HepG2 (cell line): ENCODE data around the gene ASB8. TPM values are rescaled to one million over a fixed set of nuclear protein-coding genes. Genes with fewer than 3 reads are reported as not detected.
A peak's percentile ranks its signal among the peaks of the same experiment; 100 is the strongest.

Experiments
- BRCA1 ChIP-seq: sonication (generic); formaldehyde crosslinking; IDR thresholded peaks from 2 replicates; pipeline ENCODE4 v1.4.0; 2020; ENCODE audit warnings: missing genetic modification reagents
- CREM ChIP-seq, 2 experiments: sonication (generic) in 1 of 2; formaldehyde crosslinking in 1 of 2; IDR thresholded peaks; 2 replicates each; pipeline versions ENCODE4 v1.4.0 to v1.6.1; 2016 to 2020; ENCODE audit warnings: antibody characterized with exemption in 1 of 2, mild to moderate bottlenecking in 1 of 2, missing genetic modification reagents in 1 of 2
- DPF2 ChIP-seq: sonication (generic); formaldehyde crosslinking; IDR thresholded peaks from 2 replicates; pipeline ENCODE4 v1.4.0; 2020; ENCODE audit warnings: mild to moderate bottlenecking, low read depth, missing genetic modification reagents, borderline replicate concordance
- FOXP1 ChIP-seq, 2 experiments: fragments of 450-650 bp in 1 of 2; IDR thresholded peaks; 2 replicates each; pipeline ENCODE4 v1.6.1; 2017 to 2018; ENCODE audit warnings: antibody characterized with exemption in 1 of 2
- GATAD2A ChIP-seq: IDR thresholded peaks from 2 replicates; pipeline ENCODE4 v1.6.1; 2016
- HDAC1 ChIP-seq: sonication (generic); formaldehyde crosslinking; IDR thresholded peaks from 2 replicates; pipeline ENCODE4 v1.5.1; 2020; ENCODE audit warnings: mild to moderate bottlenecking, missing genetic modification reagents
- HDAC6 ChIP-seq: fragments of 200-600 bp; sonication (generic); IDR thresholded peaks from 2 replicates; pipeline ENCODE4 v1.7.0; 2017; ENCODE audit warnings: mild to moderate bottlenecking, antibody characterized with exemption, low read length, low read depth
- HINFP ChIP-seq: sonication (generic); formaldehyde crosslinking; IDR thresholded peaks from 2 replicates; pipeline ENCODE4 v1.4.0; 2020; ENCODE audit warnings: low read depth, mild to moderate bottlenecking, missing genetic modification reagents
- HMG20A ChIP-seq: IDR thresholded peaks from 2 replicates; pipeline ENCODE4 v1.6.1; 2016; ENCODE audit warnings: borderline replicate concordance
- KAT2B ChIP-seq: fragments of 150-350 bp; IDR thresholded peaks from 2 replicates; pipeline ENCODE4 v1.6.1; 2014; ENCODE audit warnings: low read depth, low read length, borderline replicate concordance
- LCORL ChIP-seq, 2 experiments: fragments of 450-650 bp in 1 of 2; sonication (generic) in 1 of 2; formaldehyde crosslinking in 1 of 2; IDR thresholded peaks; 2 replicates each; pipeline versions ENCODE4 v1.5.0 to v1.6.1; 2017 to 2020; ENCODE audit warnings: antibody characterized with exemption in 1 of 2, missing genetic modification reagents in 1 of 2
- MIXL1 ChIP-seq: IDR thresholded peaks from 2 replicates; pipeline ENCODE4 v1.6.1; 2016
- ONECUT2 ChIP-seq: sonication (generic); formaldehyde crosslinking; IDR thresholded peaks from 2 replicates; pipeline ENCODE4 v1.4.0; 2020; ENCODE audit warnings: missing genetic modification reagents
- PAXIP1 ChIP-seq: sonication (generic); formaldehyde crosslinking; conservative IDR thresholded peaks from 2 replicates; pipeline ENCODE4 v1.4.0; 2020; ENCODE audit warnings: mild to moderate bottlenecking, missing genetic modification reagents, moderate library complexity
- PHF21A ChIP-seq: sonication (generic); formaldehyde crosslinking; IDR thresholded peaks from 2 replicates; pipeline ENCODE4 v1.5.0; 2020; ENCODE audit warnings: mild to moderate bottlenecking, missing genetic modification reagents
- PITX1 ChIP-seq: sonication (generic); formaldehyde crosslinking; IDR thresholded peaks from 2 replicates; pipeline ENCODE4 v1.5.1; 2020; ENCODE audit warnings: mild to moderate bottlenecking, missing genetic modification reagents
- SALL1 ChIP-seq: sonication (generic); formaldehyde crosslinking; IDR thresholded peaks from 2 replicates; pipeline ENCODE4 v1.8.0; 2022; ENCODE audit warnings: mild to moderate bottlenecking, missing genetic modification reagents
- SMC3 ChIP-seq: IDR thresholded peaks from 2 replicates; pipeline ENCODE4 v1.6.1; 2011; ENCODE audit warnings: low read length, improper control_type of control experiment
- SNAI1 ChIP-seq: sonication (generic); formaldehyde crosslinking; IDR thresholded peaks from 2 replicates; pipeline ENCODE4 v1.5.0; 2020; ENCODE audit warnings: mild to moderate bottlenecking, missing genetic modification reagents, borderline replicate concordance
- TCF7 ChIP-seq: sonication (generic); IDR thresholded peaks from 2 replicates; pipeline ENCODE4 v1.6.1; 2016; ENCODE audit warnings: antibody characterized with exemption, low read depth
- ZBTB20 ChIP-seq: sonication (generic); formaldehyde crosslinking; IDR thresholded peaks from 2 replicates; pipeline ENCODE4 v1.8.1; 2023; ENCODE audit warnings: missing genetic modification reagents, low read depth, mild to moderate bottlenecking, borderline replicate concordance
- ZBTB43 ChIP-seq: sonication (generic); formaldehyde crosslinking; conservative IDR thresholded peaks from 2 replicates; pipeline ENCODE4 v1.4.0; 2020; ENCODE audit warnings: missing genetic modification reagents
- ZBTB7B ChIP-seq: sonication (generic); formaldehyde crosslinking; IDR thresholded peaks from 2 replicates; pipeline ENCODE4 v1.4.0; 2020; ENCODE audit warnings: missing genetic modification reagents
- ZNF224 ChIP-seq: sonication (generic); formaldehyde crosslinking; IDR thresholded peaks from 2 replicates; pipeline ENCODE4 v1.5.0; 2020; ENCODE audit warnings: mild to moderate bottlenecking, missing genetic modification reagents
- ZNF451 ChIP-seq: sonication (generic); formaldehyde crosslinking; IDR thresholded peaks from 2 replicates; pipeline ENCODE4 v1.5.0; 2020; ENCODE audit warnings: mild to moderate bottlenecking, missing genetic modification reagents
- ZNF644 ChIP-seq: IDR thresholded peaks from 2 replicates; pipeline ENCODE4 v1.6.1; 2016; ENCODE audit warnings: low read depth
- ZNF841 ChIP-seq: sonication (generic); formaldehyde crosslinking; IDR thresholded peaks from 2 replicates; pipeline ENCODE4 v1.8.1; 2023; ENCODE audit warnings: missing genetic modification reagents, borderline replicate concordance
- polyA plus RNA-seq, 8 experiments: library from polyadenylated mRNA; depleted of rRNA in 3 of 8; stranded (reverse) in 7 of 8; unstranded in 1 of 8; fragments of >200 nt; fragmentation: Illumina TruSeq in 4 of 8; extraction: Trizol in 4 of 8; gene quantifications; 2 replicates each; pipeline versions ENCODE4 v1.2.1 to v1.2.3, GENCODE V29; 2011 to 2016; ENCODE audit warnings: low read depth in 4 of 8, missing spikeins in 1 of 8, mixed read lengths in 1 of 8; ENCODE audit not compliant: insufficient read depth in 1 of 8
- total RNA-seq, 5 experiments: library from RNA; depleted of rRNA; stranded (reverse); fragments of >200 nt; fragmentation: Illumina TruSeq; extraction: Trizol; gene quantifications; 2 replicates each; pipeline ENCODE4 v1.2.3, GENCODE V29; 2016; ENCODE audit warnings: low read depth in 1 of 5

The ASB8 gene
- total and polyA plus RNA-seq, 2 of the 13 experiments (the other 11 are each of a cell fraction or from before 2014, with no cell fraction given): 14.0 to 15.5 TPM

- TF ChIP-seq ZBTB7B (CRISPR knock-in tag) (peak; percentile 63; the same call in 1 of the 2 replicates), ZBTB20 (CRISPR knock-in tag) (0 out of 2 replicates have a peak, but pooled peaks have one; percentile 29), PHF21A (CRISPR knock-in tag) (peak; percentile 40; the same call in 1 of the 2 replicates), SMC3 (no peak), DPF2 (peak; percentile 78; the same call in 1 of the 2 replicates), ZBTB43 (CRISPR knock-in tag) (no peak), ZNF224 (CRISPR knock-in tag) (no peak), KAT2B (no peak; the same call in 1 of the 2 replicates), HINFP (CRISPR knock-in tag) (no peak), MIXL1 (CRISPR knock-in tag) (peak; percentile 76), SALL1 (CRISPR knock-in tag) (peak; percentile 54; the same call in 1 of the 2 replicates), GATAD2A (CRISPR knock-in tag) (peak; percentile 75), SNAI1 (CRISPR knock-in tag) (no peak), HDAC1 (CRISPR knock-in tag) (peak; percentile 64), LCORL (IDR thresholded peaks at IDR 0.05) (no peak), LCORL (CRISPR knock-in tag; IDR thresholded peaks at IDR 0.05) (peak; percentile 68; the same call in 1 of the 2 replicates), ZNF841 (CRISPR knock-in tag) (no peak), ZNF451 (CRISPR knock-in tag) (no peak), TCF7 (peak; percentile 76), ONECUT2 (CRISPR knock-in tag) (peak; percentile 90), CREM (IDR thresholded peaks at IDR 0.05) (peak; percentile 21; the same call in 1 of the 2 replicates), CREM (CRISPR knock-in tag; IDR thresholded peaks at IDR 0.05) (no peak), PITX1 (CRISPR knock-in tag) (peak; percentile 64; the same call in 1 of the 2 replicates), BRCA1 (CRISPR knock-in tag) (no peak), HDAC6 (no peak), ZNF644 (no peak), HMG20A (peak; percentile 29; the same call in 1 of the 2 replicates), FOXP1 (IDR thresholded peaks at IDR 0.05) (no peak), FOXP1 (CRISPR knock-in tag; IDR thresholded peaks at IDR 0.05) (peak; percentile 24; the same call in 1 of the 2 replicates), PAXIP1 (CRISPR knock-in tag) (peak; percentile 90)
These were observed 34.1 kb downstream of the ASB8 start (continued) for GRCh38 chr12:48123169-48123568.
